CD4-positive, alpha-beta T cell treated with Interleukin-10 for 1 hour (primary cell): ENCODE data around the gene MMP26.
"Not testable (repeated sequence)": the region's sequence is repeated elsewhere in the genome, so short reads cannot be mapped to it uniquely, and the experiment has no call there.

ENCODE experiments used
- DNase-seq: peaks from one replicate; pipeline ENCODE4 v3.0.0-alpha.2; 2020

MMP26 gene

DNA sequence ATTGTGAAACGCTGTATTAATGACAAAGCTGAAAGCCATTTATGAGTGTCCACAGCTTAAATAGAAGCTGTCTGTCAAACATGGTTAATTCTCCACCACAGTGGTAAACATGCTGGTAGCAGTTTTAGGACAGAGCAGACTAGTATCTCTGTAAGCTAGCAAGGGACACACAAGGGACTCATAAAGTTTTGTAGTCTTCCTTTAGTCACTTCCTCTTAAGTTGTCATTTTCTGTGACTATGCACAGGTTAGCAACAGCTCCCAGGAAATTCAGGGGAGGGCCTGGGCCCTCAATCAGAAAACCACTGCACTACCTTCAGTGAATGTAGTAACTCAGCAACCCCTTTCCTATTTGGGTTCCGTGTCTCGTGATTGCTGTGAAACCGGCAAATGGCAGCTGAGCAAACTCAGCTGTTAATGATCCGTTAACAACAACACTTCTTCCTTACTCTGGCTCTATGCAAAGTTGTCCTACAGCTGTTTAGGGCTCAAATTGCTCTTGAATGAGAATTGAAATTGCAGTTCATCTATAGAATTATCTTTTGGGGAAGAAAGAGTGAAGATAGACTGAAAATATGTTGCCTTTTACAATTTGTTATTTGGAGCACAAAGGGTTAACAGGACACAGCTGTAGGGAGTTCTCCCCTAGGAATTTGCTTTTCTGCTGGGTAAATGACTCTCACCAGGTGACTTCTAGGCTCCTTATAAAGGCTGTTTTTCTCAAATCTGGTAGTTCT, at the start of gene MMP26:
Gene MMP26, plus strand, starts transcription at position 731 of the 736 bp plus-strand sequence.
- DNase-seq, result no peak

DNA sequence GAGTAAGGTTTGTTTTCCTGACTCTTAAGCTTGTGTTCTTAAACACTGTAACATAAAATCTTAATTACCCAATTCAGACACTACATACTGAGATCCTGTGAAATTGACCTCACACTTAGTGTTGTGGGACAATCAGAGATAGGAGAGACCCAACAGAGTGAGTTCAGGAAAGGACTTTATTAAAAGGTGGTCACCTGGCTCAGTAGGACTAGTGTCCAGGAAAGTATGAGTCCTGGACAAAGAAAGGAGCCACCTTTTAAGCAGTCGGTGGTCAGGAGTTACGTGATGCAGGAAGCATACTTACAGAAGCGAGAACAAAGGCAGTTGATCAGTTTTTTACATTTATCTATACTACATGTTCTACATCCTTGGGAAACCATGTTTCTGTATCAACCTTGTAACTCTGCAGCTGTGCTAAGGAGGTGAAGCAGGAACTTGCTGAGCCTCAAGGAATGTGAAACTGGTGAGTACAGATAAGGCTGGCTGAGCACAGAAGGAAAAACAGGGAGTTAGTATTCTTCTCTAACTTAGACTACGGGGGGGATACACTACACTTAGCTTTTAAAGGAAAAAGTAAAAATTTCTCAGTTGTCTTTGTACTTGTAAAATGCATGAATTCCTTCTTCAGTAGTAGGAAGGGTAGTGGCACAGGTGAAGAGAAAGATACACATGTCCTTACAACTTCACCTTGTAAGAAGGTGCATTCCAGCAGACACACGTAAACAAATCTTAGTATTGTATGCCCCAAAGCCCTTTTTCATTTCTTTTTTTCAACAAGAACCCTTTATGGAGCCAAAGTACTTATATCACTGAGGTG, 45.7 kb upstream of the MMP26 start:
- no peak for DNase-seq

DNA sequence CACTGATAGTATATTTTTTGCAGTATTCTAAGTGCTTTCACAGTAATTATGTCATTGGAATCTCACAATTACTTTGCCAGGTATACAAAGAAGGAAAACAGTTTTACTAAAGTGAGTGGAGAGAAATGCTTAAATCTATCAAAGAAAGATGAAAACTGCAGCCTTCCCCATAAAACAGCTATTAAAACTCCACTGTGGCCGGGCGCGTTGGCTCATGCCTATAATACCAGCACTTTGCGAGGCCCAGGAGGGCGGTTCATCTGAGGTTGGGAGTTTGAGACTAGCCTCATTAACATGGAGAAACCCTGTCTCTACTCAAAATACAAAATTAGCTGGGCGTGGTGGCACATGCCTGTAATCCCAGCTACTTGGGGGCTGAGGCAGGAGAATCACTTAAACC, 41.7 kb upstream of the MMP26 start:
- DNase-seq, result no peak

DNA sequence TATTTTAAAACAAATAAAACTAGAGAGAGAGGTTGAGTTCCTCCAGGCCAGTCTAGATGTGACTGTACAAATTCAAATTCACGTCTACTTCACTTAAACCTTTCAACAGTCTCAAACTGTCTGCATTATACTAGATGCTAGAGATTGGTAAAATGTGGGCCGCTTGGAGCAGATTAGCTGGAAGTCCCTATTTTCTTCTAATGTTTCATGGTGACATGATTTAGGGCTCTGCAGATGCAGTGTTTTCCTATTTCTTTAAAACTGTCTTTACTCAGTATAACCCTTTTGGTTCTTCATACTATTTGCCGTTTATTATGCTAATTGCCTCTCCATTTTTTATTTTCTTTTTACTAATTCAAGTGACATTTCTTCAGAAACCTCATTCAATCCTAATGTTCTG, 40.4 kb upstream of the MMP26 start:
- DNase-seq, result no peak

DNA sequence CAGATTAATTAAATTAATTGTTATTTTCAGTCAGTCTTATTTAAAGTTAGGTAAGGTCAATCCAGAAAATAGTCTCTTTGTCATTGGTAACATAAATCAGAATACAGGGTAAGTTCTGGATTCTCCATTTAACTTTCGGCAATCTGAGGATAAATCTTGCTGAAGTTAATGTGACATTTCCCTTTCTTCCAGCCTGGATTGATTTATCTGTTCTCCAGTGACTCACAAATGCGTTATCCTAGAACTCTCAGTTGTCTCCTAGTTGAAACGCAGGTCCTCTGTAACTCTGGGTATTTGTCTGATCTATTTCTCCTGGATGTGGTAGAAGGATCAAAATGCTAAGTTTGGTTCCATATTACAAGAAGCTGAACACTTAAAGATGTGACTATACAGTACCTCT, 39.8 kb upstream of the MMP26 start:
- DNase-seq, result no peak

DNA sequence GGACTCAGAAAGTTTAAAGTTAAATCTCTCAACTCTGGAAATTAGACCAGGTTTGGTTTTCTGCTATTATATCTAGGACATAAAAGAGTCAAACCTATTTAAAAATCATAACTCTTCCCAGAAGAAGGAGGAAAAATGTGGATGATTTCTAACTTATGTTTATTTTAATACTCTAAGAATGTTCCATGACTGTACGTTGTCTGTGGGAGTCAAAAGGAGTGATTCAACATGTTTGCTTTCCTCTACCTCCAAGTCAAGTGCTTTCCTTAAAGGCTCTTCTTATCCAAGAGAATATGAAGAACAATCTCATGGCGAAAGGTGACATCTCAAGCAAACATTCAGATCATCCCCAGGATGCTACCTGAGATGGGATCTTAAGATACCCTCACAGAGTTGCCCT, 39.2 kb upstream of the MMP26 start:
- DNase-seq, result no peak

DNA sequence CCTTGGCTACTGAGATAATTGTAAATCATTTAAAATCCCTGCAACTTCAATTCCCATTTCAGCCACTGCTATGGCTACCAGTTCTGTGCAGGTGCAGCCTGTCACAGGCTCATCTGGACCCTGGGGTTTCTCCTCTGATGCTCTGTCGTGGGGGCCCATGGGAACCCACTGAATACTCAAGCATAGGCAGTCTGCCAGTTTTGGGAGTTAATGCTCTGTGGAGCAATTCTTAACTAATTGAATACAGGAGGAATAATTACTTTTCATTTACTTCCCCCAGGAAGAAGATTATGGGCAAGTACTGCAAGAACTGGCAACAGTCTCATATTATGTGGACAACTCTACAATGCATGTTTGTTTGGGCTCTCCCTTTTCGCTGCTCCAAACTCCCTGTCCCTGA, 32.8 kb upstream of the MMP26 start:
- no peak for DNase-seq

DNA sequence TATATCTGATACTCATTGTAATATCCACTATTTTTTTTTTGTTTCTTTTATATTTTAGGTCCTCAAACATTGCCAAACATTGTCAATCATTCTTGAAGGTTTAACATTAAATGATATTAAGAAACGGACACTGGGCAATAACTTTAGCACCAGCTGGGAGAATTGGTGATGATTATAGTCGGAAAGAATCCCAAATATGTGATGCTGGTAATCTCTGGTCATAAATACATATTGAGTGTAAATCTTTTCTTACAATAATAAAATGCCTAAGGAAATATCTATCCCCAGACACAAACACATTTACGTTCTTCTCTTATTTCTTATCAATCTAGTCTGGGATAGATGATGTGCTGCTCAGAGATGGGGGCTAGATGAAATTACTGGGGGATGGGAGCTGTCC, 32.1 kb upstream of the MMP26 start:
- DNase-seq, result no peak

DNA sequence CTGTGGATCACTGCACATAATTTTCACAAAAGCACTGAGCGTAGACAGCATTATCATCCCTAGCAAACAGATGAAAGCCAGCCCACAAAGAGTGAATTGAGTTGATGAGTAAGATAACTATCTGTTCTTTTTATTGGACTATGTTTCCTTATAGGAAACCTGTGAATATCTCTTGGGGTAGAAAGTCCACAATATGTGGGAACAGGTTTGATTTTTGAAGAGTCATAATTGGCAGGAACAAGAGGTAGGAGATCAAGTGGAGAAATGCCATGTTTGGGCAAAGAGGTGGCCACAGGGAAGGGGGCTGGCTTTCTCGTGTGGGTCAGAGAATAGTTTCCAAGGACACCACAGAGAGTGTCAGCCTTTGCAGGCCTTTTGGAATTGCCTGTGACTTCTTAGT, 30.8 kb upstream of the MMP26 start:
- no peak for DNase-seq

DNA sequence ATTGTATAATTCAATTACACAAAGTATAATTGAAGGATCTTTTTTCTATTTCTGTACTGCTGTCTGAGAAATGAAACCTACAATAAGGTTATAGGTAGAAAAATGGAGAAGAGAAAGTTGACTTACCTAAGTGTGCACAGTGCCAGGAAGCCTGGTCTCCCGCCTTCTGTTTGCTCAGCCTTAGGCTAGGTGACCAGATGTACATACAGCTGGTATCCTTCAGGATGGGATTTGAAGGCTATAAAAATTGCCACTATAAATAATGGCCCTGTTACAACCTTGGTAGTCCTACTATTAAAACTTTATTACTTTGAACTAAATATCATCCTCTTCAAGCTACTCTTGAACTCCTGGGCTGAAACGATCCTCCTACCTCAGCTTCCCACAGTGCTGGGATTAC, 26.6 kb upstream of the MMP26 start:
- no peak for DNase-seq

DNA sequence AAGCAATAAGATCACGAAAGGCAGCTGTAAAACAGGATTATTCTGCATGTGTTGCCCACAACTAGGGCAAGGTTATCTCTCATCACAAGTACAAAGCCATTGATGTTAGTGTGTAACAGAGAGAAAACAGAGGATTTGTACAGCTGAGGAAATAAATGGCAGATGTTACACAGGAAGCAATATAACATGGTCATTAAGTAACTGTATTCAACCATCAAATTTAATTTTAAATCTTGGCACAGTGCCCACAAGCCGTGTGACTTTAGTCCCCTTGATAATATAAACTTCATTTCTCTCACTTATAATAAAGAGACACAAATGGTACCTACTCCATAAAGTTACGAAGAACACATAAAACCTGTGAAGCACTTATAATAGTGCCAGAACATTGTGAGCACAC, 24.2 kb upstream of the MMP26 start:
- DNase-seq, result no peak

DNA sequence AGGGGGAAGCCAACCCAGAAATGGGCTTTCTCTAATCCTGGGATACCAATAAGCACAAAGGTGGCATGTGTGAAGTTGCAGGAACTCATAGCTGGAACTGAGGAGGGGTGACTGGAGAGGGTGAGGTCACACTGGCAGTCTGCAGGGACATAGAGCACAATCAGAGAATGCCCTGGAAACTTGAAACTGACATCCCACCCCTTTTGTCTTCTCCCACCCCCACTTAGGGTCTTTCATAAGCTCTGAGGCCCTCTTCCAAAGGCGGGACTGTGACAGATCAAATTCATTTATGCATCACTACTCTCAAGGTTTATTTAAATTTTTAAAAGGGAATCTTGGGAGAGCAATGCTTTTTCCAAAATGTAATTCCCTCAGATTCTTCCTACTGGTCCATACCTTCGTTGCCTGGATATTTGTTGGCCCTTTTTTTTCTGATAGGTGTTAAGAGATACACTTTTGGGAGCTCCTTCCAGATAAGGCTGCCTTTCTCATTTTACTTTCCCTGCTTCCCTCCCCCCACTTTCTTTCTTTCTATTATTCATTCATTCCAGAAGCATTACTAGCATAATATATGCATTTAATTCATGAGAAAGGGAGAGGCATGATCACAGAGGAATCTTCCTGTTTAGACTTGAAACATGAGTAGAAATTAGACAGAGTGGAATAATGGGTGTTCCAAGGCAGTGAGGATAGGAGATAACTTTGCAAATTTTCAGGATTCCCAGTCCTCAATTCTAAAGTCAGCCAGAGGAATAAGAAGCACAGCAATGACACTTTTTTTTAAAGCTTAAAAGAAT, 21.8 kb upstream of the MMP26 start:
- no peak for DNase-seq

DNA sequence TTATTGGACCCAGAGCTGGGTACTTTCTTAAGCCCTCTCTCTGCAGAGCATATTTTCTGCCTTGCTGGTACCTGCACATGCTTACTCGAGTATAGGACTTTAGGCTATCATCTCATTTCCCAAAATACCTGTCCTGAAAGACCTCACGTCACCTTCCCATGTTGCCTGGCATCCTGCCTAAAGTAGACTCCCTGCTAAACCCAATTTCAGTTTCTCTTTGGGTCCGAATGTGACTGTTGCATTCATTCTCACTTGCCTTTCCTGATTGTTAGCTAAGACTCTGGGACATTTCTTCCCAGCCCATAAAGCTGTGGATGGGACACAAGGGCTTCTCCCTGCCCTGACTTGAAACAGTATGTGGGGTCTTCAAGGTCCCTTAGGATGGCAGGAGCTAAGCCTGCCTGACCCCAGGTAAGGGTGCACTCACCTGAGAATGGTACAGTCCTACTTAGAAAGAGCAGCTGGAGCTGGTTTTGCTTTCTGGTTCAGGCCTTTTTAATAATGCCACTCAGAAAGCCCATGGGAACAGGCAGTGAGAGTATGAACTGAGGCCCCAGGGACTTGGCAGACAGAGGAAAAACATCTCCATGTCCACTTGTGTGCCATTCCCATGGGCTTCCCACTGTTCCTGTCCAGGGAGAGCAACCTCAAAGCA, 19.8 kb upstream of the MMP26 start:
- no peak for DNase-seq

DNA sequence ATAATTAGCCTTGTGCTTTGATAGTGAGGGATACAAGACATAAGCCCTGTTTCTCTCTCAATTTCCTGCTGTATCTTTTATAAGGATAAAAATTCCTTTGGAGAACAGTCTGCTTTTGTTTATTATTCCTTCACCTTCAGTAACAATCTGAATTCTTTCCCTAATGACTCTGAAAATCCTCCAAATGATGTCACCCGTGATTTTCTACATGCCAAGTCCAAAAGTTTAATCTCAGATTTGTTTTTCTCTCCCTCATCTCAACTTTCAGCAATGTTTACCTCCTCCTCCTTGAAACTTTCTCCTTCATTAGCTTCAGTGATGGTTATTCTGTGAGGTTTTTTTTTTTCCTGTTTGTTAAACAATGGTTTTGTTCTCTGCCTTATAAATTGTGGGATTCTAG, 9.1 kb upstream of the MMP26 start:
- DNase-seq, result no peak

DNA sequence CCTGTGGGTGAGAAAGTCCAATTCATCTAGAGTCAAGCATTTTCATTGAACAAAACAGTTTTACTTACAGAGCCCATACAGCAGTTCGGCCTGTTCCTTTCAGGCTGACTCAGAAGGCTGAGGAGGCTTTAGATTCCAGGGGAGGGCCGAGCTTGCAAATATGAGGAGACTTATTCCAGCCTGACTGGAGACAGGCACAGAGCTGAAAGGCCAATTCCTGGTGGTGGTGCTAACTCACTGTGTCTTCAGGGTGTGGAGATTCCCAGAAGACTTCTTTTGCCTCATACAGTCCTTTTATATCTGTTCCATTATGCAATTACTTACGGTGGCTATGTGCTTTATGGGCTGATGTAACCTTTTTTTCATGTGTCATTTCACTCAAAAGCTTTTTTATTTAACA, 7.0 kb upstream of the MMP26 start, which contains the start of gene OR51E2:
Gene OR51E2, minus strand, starts transcription at position 269 of the 400 bp plus-strand sequence. CDS start 15,142 bp downstream, outside the sequence.
- DNase-seq, result no peak

DNA sequence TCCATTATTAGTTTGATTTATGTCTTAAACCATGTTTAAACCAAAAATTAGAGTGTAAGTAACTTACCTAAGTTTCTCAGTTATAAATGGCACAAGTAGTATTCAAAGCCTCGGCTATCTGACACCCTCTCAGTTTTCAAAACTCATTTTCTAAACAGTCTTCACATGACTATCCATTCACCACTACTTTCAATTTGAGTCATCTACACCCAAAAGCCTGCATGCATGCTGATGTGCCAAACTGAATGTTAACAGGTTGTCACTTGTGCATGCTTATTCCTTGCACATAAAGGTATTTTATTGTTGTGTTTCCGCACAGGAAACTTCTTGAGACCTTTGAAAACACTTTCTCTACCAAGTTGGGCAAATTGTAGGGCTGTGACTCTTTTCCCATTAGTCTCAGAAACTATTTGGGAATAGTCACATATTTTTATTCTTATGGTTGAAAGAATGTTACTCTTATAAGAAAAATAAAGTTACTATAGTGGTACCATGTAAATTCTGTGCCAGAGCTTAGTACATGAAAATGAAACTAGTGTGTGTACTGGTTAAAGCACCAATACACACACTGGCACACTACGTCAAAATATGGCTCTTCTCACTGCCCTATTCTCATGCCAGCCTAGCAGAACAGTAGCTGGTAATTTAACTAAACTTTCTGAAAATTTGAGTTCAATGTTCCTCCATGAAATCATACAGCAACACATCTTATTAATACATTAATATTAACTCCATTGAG, 4.7 kb upstream of the MMP26 start:
- no peak for DNase-seq

DNA sequence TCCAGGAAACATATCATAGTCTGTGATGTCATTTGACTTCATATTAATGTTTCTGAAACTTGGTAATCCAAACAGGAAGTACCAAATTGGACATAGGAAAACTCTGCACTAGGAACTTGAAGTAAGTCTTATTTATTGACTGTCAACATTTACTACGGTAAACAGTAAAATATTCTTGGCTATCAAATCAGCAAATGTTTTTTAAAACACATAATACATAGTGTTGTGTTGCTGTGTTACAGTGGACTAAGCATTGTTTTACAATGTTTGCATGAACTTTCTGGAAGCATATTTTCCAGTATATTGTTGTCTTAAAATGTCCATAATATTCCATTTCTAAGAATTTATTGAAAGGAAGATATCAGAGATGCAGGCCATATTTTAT, 4.2 kb upstream of the MMP26 start:
- no peak for DNase-seq

DNA sequence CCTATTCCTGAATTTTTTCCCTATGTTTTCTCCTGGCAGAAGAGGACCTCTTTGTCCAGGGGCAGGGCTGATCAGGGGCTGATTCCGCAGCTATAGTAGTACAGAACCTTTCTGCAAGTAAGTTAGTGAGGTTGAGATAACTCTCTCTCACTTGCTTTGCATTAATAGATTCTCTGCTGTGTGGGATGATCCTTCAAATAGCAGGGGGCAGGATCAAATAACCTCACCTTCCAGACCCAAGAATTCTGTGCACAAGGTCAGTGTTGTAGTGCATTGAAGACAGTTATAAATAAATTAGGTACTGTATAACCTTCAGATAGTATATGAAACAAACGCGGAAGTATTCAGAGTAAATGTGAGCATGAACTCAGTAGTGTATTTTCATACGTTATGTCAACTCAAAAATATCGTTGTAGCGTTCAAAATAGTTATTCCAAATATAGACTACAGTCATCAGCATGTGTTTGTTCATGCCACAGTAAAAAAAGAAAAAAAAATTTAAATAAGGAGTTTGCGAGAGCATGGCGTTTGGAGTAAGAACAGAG, 278 bp downstream of the MMP26 start:
- DNase-seq, result no peak

DNA sequence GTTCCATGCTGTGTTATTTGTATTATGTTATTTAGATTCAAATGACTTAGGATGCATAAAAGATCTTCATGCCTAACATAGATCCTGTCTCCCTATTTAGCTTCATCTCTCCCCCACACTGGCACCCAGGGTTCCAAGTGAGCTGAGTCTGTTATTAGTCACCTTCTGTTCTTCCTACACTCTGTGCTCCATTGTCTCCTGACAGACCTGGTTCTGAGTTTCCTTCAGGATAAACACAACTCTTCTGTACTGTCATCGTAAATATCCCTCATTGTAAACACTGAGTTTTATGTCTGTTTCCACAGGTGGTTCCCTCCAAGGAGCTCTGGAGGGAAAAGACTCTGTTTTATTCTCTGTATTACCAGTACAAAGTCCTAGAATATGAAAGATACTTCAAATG, 8.7 kb downstream of the MMP26 start:
- no peak for DNase-seq

DNA sequence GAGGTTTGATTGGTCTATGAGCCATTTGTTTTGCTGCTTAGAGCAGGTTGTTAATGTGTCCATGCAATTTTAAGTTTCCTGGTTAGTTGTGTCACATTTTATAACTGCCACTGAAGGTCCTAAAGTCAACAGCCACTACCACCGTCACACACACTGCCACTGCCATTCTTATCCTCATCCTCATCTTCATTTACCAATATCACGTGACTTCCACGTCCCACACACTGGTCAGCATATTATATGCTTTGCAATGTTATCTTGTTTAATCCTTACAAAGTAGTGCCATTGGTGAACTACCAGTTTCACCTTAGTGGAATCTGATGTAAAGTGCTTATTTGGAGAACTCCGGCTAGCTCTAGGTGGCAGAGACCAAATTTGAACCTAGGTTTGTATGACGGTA, 9.7 kb downstream of the MMP26 start:
- DNase-seq, result no peak

DNA sequence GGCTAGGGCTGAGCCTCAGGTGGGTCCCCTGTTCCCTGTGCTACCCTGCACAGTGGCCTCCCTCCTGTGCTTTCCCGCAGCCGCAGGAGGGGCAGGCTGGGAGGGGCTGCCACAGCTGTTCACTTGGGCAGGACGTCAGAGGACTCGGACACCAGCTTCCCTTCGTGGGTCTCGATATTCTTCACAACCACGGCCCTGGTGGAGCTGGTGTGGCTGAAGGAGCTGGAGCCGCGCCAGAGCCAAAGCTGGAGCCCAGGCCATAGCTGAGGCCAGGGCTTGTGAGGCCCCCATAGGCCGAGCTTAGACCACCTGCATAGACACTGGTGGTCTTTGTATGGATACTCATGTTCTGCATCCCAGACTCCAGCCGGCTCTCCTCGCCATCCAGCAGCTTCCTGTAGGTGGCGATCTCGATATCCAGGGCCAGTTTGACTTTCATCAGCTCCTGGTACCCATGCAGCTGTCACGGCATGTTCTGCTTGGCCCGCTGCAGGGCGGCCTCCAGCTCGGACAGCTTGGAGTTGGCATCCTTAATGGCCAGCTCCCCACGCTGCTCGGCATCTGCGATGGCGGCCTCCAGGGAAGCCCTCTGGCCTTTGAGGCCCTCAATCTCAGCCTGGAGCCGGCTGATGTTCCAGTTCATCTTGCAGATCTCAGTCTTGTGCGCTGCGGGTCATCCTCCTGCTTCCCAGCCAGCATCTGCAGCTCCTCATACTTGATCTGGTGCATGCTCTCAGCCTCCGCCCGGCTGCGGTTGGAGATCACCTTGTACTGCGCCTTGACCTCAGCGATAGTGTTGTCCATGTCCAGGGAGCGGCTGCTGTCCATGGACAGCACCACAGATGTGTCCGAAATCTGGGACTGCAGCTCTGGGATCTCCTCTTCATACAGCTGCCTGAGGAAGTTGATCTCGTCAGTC, 18.3 kb downstream of the MMP26 start:
- not testable (repeated sequence) for DNase-seq
